ENCODE results near the gene DENND4C. TPM values are rescaled to one million over a fixed set of nuclear protein-coding genes. Genes with fewer than 3 reads are reported as not detected.
"Not testable (repeated sequence)": the region's sequence is repeated elsewhere in the genome, so short reads cannot be mapped to it uniquely, and the experiment has no call there.

Gene DENND4C
- polyA plus RNA-seq, 3 donors = 37.4 to 57.9 (median 50.0) TPM

DNA sequence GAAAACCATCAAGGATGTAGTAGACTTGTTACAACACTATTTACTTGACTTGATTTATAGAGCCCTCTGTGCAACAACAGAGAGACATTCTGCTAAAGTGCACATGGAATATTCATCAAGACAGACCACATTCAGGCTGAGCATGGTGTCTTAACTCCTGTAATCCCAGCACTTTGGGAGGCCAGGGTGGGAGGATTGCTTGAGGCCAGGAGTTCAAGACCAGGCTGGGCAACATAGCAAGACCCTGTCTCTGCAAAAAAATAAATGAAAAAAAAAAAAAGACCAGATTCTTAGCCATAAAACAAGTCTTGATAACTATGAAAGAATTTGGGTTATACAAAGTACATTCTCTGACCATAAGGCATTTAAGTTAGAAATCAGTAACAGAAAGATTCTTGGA lies 25.3 kb downstream of the DENND4C start:
- no peak for DNase-seq

DNA sequence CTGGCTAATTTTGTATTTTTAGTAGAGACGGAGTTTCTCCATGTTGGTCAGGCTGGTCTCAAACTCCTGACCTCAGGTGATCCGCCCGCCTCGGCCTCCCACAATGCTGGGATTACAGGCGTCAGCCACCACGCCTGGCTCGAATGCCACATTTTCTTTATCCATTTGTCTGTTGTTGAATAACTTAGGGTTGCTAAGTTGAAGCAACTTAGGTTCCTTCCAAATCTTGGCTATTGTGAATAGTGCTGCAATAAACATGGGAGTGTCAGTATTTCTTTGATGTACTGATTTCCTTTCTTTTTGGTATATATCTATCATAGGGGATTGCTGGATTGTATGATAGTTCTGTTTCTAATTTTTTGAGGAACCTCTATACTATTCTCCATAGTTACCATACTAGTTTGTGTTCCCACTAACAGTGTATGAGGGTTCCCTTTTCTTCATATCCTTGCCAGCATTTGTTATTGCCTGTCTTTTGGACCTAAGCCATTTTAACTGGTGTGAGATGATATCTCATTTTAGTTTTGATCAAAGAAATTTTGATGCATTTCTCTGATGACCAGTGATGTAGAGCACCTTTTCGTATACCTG lies 29.3 kb downstream of the DENND4C start:
- not testable (repeated sequence) for DNase-seq

DNA sequence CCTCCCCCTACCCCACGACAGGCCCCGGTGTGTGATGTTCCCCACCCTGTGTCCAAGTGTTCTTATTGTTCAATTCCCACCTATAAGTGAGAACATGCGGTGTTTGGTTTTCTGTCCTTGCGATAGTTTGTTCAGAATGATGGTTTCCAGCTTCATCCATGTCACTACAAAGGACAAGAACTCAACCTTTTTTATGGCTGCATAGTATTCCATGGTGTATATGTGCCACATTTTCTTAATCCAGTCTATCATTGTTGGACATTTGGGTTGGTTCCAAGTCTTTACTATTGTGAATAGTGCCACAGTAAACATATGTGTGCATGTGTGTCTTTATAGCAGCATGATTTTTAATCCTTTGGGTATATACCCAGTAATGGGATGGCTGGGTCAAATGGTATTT lies 35.1 kb downstream of the DENND4C start:
- not testable (repeated sequence) for DNase-seq

DNA sequence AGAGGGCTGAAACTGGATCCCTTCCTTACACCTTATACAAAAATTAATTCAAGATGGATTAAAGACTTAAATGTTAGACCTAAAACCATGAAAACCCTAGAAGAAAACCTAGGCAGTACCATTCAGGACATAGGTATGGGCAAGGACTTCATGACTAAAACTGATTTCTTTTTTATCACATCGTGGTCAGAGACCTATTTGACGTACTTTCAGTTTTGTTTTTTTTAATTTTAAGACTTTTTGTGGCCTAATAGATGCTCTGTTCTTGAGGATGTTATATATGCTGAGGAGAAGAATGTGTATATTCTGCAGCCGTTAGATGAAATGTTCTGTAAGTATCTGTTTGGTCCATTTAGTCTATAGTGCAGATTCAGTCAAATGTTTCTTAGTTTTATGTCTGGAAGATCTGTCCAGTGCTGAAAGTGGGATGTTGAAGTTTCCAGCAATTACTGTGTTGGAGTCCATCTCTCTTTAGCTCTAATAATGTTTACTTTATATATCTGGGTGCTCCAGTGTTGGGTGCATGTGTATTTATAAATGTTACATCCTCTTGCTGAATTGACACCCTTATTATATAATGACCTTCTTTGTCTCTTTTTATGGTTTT lies 36.4 kb downstream of the DENND4C start:
- not testable (repeated sequence) for DNase-seq

DNA sequence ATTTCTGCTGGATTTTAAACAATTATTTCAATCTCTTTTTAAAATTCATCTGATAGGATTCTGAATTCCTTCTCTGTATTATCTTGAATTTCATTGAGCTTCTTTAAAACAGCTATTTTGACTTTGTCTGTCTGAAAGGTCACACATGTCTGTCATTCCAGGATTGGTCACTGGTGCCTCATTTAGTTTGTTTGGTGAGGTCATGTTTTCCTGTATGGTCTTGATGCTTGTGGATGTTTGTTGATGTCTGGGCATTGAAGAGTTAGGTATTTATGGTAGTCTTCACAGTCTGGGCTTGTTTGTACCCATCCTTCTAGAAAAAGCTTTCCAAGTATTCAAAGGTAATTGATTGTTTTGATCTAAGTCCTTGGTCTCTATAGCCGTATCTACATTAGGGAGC lies 39.1 kb downstream of the DENND4C start:
- DNase-seq = no peak

- no peak for DNase-seq
Observed at GRCh38 chr9:19270421-19270949, 40.0 kb downstream of the DENND4C start.

- DNase-seq = no peak
Observed at GRCh38 chr9:19271081-19271480, 40.6 kb downstream of the DENND4C start.

DNA sequence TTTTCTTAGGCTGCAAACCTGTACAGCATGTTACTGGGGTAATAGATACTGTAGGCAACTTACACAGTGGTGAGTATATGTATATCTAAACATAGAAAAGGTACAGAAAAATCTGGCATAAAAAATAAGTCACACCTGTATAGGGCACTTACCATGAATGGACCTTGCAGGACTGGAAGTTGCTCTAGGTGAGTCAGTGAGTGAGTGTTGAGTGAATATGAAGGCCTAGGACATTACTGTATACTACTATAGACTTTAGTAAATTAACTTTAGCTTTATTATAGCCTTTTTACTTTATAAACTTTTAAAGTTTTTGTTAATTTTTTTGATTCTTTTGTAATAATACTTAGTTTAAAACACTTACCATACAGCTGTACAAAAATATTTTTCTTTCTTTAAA lies 51.3 kb downstream of the DENND4C start:
- DNase-seq = no peak

DNA sequence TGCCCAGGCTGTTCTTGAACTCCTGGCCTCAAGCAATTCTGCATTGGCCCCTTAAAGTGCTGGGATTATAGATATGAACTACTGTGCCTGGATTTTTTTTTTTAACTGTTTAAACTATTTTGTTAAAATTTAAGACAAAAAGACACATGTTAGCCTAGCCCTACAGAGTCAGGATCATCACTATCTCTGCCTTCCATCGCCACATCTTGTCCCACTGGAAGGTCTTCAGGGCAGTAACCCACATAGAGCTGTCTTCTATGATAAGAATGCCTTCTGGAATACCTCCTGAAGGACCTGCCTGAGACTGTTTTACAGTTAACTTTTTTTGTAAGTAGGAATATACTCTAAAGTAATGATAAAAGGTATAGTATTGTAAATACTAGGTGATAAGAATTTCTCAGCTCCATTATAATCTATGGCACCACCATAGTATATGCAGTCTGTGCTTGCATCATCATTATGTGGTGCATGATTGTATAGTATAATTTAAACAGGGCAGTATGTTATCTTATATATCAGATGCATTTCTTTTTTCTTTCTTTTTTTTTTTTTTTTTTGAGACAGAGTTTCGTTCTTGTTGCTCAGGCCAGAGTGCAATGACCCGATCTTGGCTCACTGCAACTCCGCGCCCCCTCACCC lies 52.7 kb downstream of the DENND4C start:
- no peak for DNase-seq

DNA sequence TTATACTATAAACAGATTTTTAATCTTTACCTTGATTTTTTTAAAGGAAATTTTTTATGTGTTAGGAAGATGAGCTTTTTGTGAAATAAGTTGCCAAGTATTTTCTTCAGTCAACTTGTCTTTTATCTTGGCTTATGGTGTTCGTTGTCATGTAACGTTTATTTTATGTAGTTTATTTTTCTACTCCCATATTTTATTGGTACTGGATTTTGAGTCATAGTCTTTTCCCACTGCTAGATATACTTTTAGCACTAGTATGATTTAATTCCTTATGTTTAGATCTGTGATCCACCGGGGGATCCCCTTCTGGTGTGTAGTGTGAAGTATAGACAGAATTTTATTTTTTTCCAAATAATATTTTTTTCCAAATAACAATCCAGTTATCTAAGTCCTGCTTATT lies 54.2 kb downstream of the DENND4C start:
- no peak for DNase-seq

DNA sequence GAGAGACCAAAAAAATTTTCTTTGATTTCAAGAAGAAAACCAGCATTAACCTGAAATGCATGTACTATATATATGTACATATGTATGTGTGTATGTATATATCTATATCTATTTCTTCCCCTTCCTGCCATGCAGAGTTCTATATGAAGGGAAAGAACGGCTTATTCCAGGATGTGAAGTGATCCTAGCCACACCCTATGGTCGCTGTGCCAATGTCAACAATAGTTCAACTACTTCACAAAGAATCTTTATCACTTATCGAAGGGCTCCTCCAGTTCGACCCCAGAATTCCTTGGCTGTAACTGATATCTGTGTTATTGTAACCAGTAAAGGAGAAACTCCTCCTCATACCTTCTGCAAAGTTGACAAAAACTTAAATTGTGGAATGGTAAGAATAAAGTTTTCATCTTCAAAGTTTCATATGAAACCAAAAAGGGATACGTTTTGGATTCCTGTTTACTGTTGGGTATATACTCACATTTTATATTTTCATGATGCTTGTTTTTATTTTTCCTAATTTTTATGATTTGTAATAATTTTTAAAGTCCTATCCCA lies 56.2 kb downstream of the DENND4C start:
- no peak for DNase-seq

DNA sequence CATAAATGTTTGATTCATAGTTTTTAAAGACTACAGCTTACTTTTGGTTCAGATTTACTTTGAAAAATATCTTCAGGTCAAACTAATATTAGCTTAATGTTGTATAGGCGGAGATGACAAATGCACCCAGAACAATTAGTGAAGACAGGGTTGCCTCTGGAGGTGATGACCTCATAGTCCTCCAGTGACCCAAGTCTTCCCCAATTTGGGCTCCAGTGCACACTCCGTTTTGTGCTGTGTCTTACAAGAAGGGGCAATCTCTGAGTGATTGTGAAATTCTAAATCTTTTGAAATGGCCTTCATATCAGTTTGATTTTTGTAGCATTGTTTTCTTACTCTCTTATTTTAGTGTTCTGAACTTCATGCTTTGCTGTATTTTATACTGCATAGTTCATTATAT lies 57.6 kb downstream of the DENND4C start:
- no peak for DNase-seq

DNA sequence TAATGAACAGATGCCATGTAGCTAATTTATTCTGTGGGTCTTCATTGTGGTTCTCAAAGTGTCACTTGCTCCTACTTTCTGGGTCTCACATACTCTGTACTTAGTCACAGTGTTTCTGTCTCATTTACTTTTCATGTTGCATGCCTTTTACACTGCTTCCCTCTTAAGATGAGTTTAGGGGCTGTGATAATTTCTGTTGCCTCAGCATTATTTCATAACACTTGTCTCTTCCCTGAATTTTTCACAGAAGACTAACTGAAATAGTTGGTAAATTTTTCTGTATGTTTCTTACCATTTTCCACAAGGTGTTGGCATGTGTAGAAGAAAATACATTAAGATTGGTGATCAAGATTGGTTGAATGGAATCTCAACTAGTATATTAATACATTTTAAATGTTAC lies 59.6 kb downstream of the DENND4C start:
- no peak for DNase-seq

GRCh38 chr9:19294219-19294618 lies 63.7 kb downstream of the DENND4C start:
- no peak for DNase-seq

- DNase-seq = no peak
Observed at GRCh38 chr9:19298436-19299000, 68.0 kb downstream of the DENND4C start.

- no peak for DNase-seq
Observed at GRCh38 chr9:19303216-19303615, 72.7 kb downstream of the DENND4C start.

DNA sequence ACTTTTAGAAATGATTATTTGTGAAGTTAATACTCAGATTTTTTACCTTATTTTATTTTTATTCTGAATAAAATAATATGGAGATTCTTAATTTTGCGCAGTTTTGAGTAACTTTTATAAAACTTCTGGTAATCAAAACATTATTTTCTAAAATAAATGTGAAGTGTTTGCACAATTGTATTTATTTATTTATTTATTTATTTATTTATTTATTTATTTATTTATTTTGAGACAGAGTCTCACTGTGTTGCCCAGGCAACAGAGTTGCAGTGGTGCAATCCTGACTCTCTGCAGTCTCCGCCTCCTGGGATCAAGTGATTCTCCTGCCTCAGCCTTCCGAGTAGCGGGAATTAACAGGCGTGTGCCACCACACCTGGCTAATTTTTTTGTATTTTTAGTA lies 76.1 kb downstream of the DENND4C start:
- DNase-seq = no peak

GRCh38 chr9:19310246-19310645 lies 79.8 kb downstream of the DENND4C start:
- no peak for DNase-seq

- DNase-seq = no peak
Observed at GRCh38 chr9:19313573-19313972, 83.1 kb downstream of the DENND4C start.

GRCh38 chr9:19320495-19320894 lies 90.0 kb downstream of the DENND4C start:
- no peak for DNase-seq

DNA sequence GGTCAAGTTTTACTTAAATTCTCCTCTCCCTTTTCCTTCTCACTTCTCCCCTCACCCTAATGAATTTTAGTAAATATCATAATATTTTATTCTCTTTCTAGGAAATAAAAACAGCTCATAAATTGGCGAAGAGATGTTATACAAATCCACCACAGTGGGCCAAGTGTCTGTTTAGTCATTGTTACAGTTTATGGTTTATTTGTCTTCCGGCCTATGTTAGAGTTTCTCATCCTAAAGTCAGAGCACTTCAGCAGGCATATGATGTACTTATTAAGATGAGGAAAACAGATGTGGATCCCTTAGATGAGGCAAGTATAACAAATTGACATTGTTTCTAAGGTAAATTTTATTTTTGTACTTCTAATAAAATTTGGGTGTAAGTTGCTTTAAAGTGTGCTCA lies 101.4 kb downstream of the DENND4C start:
- no peak for DNase-seq

DNA sequence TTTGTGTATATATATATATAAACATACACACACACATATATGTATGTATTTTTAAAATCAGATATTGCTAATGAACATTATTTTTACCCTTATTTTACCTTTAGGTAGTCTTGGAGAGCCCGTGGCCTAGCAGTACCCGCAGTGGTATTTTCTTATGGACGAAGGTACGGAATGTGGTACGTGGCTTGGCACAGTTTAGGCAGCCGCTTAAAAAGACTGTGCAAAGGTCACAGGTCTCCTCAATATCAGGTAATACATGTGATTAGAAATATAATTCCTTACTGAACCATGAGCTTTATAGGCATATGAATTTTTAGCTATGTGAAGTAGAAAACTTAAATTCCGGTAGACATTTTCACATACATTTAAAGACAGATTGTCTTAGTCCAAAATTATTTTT lies 105.7 kb downstream of the DENND4C start:
- no peak for DNase-seq

GRCh38 chr9:19342947-19343346 lies 112.5 kb downstream of the DENND4C start:
- DNase-seq = no peak
